SK-N-SH (cell line): ENCODE measurements around the gene HMGXB3. TPM values are rescaled to one million over a fixed set of nuclear protein-coding genes. Genes with fewer than 3 reads are reported as not detected.
A peak's percentile ranks its signal among the peaks of the same experiment; 100 is the strongest.

Experiments used
- CTCF ChIA-PET: fragments of 300-600, 350-600 bp; formaldehyde crosslinking; extraction: SDS; loops from one replicate; lab custom pipeline; 2021; lab: Yijun Ruan, JAX
- POLR2A ChIA-PET: fragments of 350-600 bp; sonication (Branson Sonifier 250); formaldehyde crosslinking; extraction: SDS; loops from one replicate; lab custom pipeline; 2020; ENCODE audit warnings: antibody characterized with exemption, inconsistent platforms; lab: Yijun Ruan, JAX
- DNase-seq: peaks from one replicate; pipeline ENCODE4 v3.0.0; 2012
- H2AFZ ChIP-seq: fragments of 200-600 bp; sonication (generic); 2 replicates; pipeline ENCODE4 v1.8.1; 2016; ENCODE audit warnings: antibody characterized with exemption, mild to moderate bottlenecking, low read depth
- H3F3A ChIP-seq: fragments of 200-600 bp; sonication (generic); replicated peaks from 2 replicates; pipeline ENCODE3; 2016; ENCODE audit warnings: antibody characterized with exemption, mild to moderate bottlenecking; ENCODE audit not compliant: insufficient read depth
- H3K27ac ChIP-seq, 2 experiments: fragments of 200-500 bp in 1 of 2; fragments of 200-600 bp in 1 of 2; sonication (Bioruptor generic) in 1 of 2; sonication (generic), shearing (Covaris generic) in 1 of 2; 2 replicates each; pipeline versions ENCODE4 v1.5.1 to v1.6.1; 2014 to 2016; ENCODE audit warnings: low read depth in 2 of 2, inconsistent platforms in 1 of 2, low read length in 1 of 2, mild to moderate bottlenecking in 1 of 2, mixed read lengths in 1 of 2
- H3K27me3 ChIP-seq: fragments of 200-600 bp; sonication (generic), shearing (Covaris generic); 2 replicates; pipeline ENCODE4 v1.6.1; 2016; ENCODE audit warnings: mixed run types; ENCODE audit not compliant: insufficient read depth
- H3K36me3 ChIP-seq, 2 experiments: fragments of 200-500 bp in 1 of 2; fragments of 200-600 bp in 1 of 2; sonication (Bioruptor generic) in 1 of 2; sonication (generic) in 1 of 2; replicated peaks in 1 of 2; 2 replicates each; pipeline versions ENCODE3 to v1.5.1; 2014 to 2016; ENCODE audit warnings: low read length in 1 of 2, mild to moderate bottlenecking in 1 of 2; ENCODE audit not compliant: insufficient read depth in 2 of 2, control insufficient read depth in 1 of 2
- H3K4me1 ChIP-seq, 2 experiments: fragments of 200-500 bp in 1 of 2; fragments of 200-600 bp in 1 of 2; sonication (Bioruptor generic) in 1 of 2; sonication (generic), shearing (Covaris generic) in 1 of 2; 2 replicates each; pipeline versions ENCODE4 v1.5.1 to v1.6.1; 2014 to 2016; ENCODE audit warnings: low read depth in 1 of 2, low read length in 1 of 2, mixed run types in 1 of 2; ENCODE audit not compliant: insufficient read depth in 2 of 2, control insufficient read depth in 1 of 2
- H3K4me2 ChIP-seq: fragments of 200-600 bp; sonication (generic), shearing (Covaris generic); 2 replicates; pipeline ENCODE4 v1.6.1; 2017; ENCODE audit warnings: mixed run types
- H3K4me3 ChIP-seq, 2 experiments: fragments of 200-500 bp in 1 of 2; fragments of 200-600 bp in 1 of 2; sonication (Bioruptor generic) in 1 of 2; sonication (generic), shearing (Covaris generic) in 1 of 2; 2 replicates each; pipeline versions ENCODE4 v1.5.1 to v1.8.1; 2014 to 2016; ENCODE audit warnings: low read depth in 2 of 2, inconsistent platforms in 1 of 2, low read length in 1 of 2, mild to moderate bottlenecking in 1 of 2, mixed read lengths in 1 of 2, moderate library complexity in 1 of 2
- H3K79me2 ChIP-seq: fragments of 200-600 bp; sonication (generic); 2 replicates; pipeline ENCODE4 v1.8.1; 2017; ENCODE audit warnings: mild to moderate bottlenecking; ENCODE audit not compliant: insufficient read depth
- H3K9ac ChIP-seq: fragments of 200-600 bp; sonication (generic); 2 replicates; pipeline ENCODE4 v1.6.1; 2017; ENCODE audit warnings: mixed run types
- H3K9me2 ChIP-seq: fragments of 200-600 bp; sonication (generic); 2 replicates; pipeline ENCODE4 v1.6.1; 2017; ENCODE audit warnings: mixed run types
- H3K9me3 ChIP-seq: fragments of 200-600 bp; sonication (generic); 2 replicates; pipeline ENCODE4 v1.6.1; 2017; ENCODE audit warnings: mixed run types, mild to moderate bottlenecking, moderate library complexity
- H4K20me1 ChIP-seq: fragments of 200-600 bp; sonication (generic); 2 replicates; pipeline ENCODE4 v1.6.1; 2017; ENCODE audit warnings: mild to moderate bottlenecking, mixed run types; ENCODE audit not compliant: insufficient read depth
- EP300 ChIP-seq, 2 experiments: IDR thresholded peaks; 2 replicates each; pipeline versions ENCODE4 v1.4.0 to v1.6.1; 2012; ENCODE audit warnings: borderline replicate concordance in 1 of 2, low read depth in 1 of 2, low read length in 1 of 2
- FOSL2 ChIP-seq: IDR thresholded peaks from 2 replicates; pipeline ENCODE4 v1.4.0; 2012; ENCODE audit warnings: low read depth, mild to moderate bottlenecking, moderate library complexity, borderline replicate concordance
- JUND ChIP-seq: IDR thresholded peaks from 2 replicates; pipeline ENCODE4 v1.4.0; 2012
- MXI1 ChIP-seq: IDR thresholded peaks from 2 replicates; pipeline ENCODE4 v1.6.1; 2012; ENCODE audit warnings: mild to moderate bottlenecking, low read depth, low read length, improper control_type of control experiment
- NFIC ChIP-seq: IDR thresholded peaks from 2 replicates; pipeline ENCODE4 v1.4.0; 2012; ENCODE audit warnings: borderline replicate concordance
- RFX5 ChIP-seq: IDR thresholded peaks from 2 replicates; pipeline ENCODE4 v1.6.1; 2012; ENCODE audit warnings: mild to moderate bottlenecking, improper control_type of control experiment, low read length
- TCF12 ChIP-seq: IDR thresholded peaks from 2 replicates; pipeline ENCODE4 v1.4.0; 2012
- WGBS: methylation state at CpG from one replicate; pipeline ENCODE4 v1.1.6; 2017; ENCODE audit warnings: low lambda C conversion rate; 5-methylcytosine and 5-hydroxymethylcytosine counted together
- polyA plus RNA-seq, 3 experiments: library from polyadenylated mRNA; depleted of rRNA; stranded (reverse); fragments of >200 nt; gene quantifications; 2 replicates each; pipeline ENCODE4 v1.2.3, GENCODE V29; 2012
- TF ChIP-seq, protein P1 (sequence below): IDR thresholded peaks from 2 replicates; pipeline ENCODE4 v1.4.0; 2012; ENCODE audit warnings: low read depth
- TF ChIP-seq, protein P2 (sequence below): IDR thresholded peaks from 2 replicates; pipeline ENCODE4; 2012

HMGXB3 gene
- polyA plus RNA-seq, 1 of the 3 experiments (the other 2 are of a cell fraction) = 28.8 TPM

DNA sequence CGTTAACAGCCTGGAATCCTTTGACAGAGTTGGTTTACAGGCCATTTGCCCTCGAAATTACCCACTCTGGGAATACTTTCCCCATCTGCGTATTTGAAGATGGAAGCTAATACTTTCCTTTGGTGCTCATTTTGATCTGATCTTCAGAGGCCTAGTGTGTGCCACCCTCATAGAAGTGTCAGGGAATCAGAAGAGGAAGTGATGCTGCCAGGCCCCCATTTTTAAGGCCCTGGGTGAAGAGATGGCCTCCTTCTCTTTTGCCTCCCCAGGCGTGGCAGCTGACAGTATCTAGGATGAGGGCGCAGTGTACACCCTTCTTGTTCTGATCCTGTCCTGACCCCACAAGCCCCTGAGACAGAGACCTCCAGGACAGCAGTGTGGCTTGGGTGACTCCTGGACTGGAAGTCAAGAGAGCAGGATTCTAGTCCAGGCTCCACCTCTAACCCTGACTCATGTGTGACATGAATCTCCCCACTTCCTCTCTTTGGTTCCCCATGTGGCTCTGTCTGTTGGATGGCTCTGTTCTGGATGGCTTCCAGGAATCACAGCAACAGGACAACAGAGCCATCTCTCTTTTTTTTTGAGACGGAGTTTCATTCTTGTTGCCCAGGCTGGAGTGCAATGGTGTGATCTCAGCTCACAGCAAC is 58.1 kb downstream of the HMGXB3 start:
- WGBS = 63% methylated on average over 5 of the region's 6 CpGs
- H3K27ac ChIP-seq = peak overlapping the region in 1 of 2 experiments; percentile 73; a peak in 3 of 4 replicates
- H3K9me2 ChIP-seq = no peaks in the 10 kb centered on the region
- ChIA-PET POLR2A (no interaction called here), CTCF (interaction anchor here (1.5 kb wide), 1 partner anchor 20 kb away, joined by 3 read pairs; no protein-coding TSS in a partner anchor)
- no peak overlapping the region for H3K9ac ChIP-seq
- 0 out of 2 replicates have a peak overlapping the region, but pooled peaks have one; percentile 14 for H3K4me2 ChIP-seq
- peaks cover 10 to 20% of the 10 kb centered on the region in 2 experiments for H3K36me3 ChIP-seq
- H3K27me3 ChIP-seq = no peaks in the 10 kb centered on the region
- TF ChIP-seq NFIC (peak; percentile 72), TCF12 (peak; percentile 33; the same call in 1 of the 2 replicates), FOSL2 (no peak), JUND (peak; percentile 11; the same call in 1 of the 2 replicates), MXI1 (peak; percentile 28; the same call in 1 of the 2 replicates), RFX5 (no peak), EP300 (IDR thresholded peaks at IDR 0.05; ENCODE audit: borderline replicate concordance in 1 of 2, low read depth in 1 of 2, low read length in 1 of 2) (peak in 1 of 2 experiments; percentile 30; a peak in 1 of 4 replicates)
- TF ChIP-seq, protein P1, sequence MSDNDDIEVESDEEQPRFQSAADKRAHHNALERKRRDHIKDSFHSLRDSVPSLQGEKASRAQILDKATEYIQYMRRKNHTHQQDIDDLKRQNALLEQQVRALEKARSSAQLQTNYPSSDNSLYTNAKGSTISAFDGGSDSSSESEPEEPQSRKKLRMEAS = peak; percentile 86
- H3K4me3 ChIP-seq = no peak overlapping the region
- H4K20me1 ChIP-seq = no peaks in the 10 kb centered on the region
- H3K79me2 ChIP-seq = no peaks in the 10 kb centered on the region
- peak; percentile 57 for DNase-seq
- H3F3A ChIP-seq = no peaks in the 10 kb centered on the region
- H2AFZ ChIP-seq = no peak overlapping the region
- no peaks in the 10 kb centered on the region for H3K9me3 ChIP-seq
- peaks cover 4 to 14% of the 10 kb centered on the region in 2 experiments; a peak in 3 of 4 replicates for H3K4me1 ChIP-seq

DNA sequence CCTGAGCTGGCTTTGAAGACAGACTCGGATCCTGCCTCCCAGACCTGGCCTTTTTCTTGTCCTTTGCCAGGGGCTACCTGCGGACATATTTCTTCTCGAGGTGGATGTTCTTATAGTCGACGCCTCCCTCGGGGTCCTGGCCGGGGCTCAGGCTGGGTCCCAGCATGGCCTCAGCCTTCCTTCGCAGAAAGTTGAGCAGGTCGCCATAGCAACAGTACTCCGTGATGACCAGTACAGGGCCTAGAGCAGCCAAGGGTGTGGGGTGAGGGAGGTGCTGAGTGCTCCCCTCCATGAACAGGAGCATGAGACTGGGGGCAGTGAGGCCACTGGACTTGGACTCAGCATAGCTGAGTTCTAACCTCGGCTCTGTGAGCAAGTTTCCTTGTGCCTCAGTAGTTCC is 59.1 kb downstream of the HMGXB3 start:
- DNase-seq = no peak

More for the DNA sequence above, 59.1 kb downstream of the HMGXB3 start:
- Histone ChIP-seq H3F3A (no peaks in the 10 kb centered on the region), H3K9me3 (no peaks in the 10 kb centered on the region), H3K9ac (no peak overlapping the region), H4K20me1 (no peaks in the 10 kb centered on the region), H3K36me3 (peaks cover 4 to 13% of the 10 kb centered on the region in 2 experiments), H2AFZ (no peak overlapping the region), H3K27me3 (no peaks in the 10 kb centered on the region), H3K79me2 (no peaks in the 10 kb centered on the region), H3K4me2 (no peak overlapping the region), H3K9me2 (no peaks in the 10 kb centered on the region), H3K4me1 (peaks cover 4 to 18% of the 10 kb centered on the region in 2 experiments; a peak in 3 of 4 replicates), H3K4me3 (no peak overlapping the region), H3K27ac (peak overlapping the region in 1 of 2 experiments; percentile 73; a peak in 1 of 4 replicates)
- WGBS = 94% methylated on average over 9 of the region's 11 CpGs
- TF ChIP-seq, protein P2, sequence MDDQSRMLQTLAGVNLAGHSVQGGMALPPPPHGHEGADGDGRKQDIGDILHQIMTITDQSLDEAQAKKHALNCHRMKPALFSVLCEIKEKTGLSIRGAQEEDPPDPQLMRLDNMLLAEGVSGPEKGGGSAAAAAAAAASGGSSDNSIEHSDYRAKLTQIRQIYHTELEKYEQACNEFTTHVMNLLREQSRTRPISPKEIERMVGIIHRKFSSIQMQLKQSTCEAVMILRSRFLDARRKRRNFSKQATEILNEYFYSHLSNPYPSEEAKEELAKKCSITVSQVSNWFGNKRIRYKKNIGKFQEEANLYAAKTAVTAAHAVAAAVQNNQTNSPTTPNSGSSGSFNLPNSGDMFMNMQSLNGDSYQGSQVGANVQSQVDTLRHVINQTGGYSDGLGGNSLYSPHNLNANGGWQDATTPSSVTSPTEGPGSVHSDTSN = no peak
- CTCF ChIA-PET = interaction anchor here (1.5 kb wide), 1 partner anchor 21 kb away, joined by 3 read pairs; no protein-coding TSS in a partner anchor
- POLR2A ChIA-PET = no interaction called here
